H1 (cell line): ENCODE measurements around the gene NLRP7. TPM values are rescaled to one million over a fixed set of nuclear protein-coding genes. Genes with fewer than 3 reads are reported as not detected.
"Not testable (repeated sequence)": the region's sequence is repeated elsewhere in the genome, so short reads cannot be mapped to it uniquely, and the experiment has no call there.

Source experiments
- CTCF ChIA-PET: fragments of 300-600 bp; sonication (Branson Sonifier 250); formaldehyde crosslinking; loops from one replicate; lab custom pipeline; 2021; ENCODE audit not compliant: partially characterized antibody; lab: Charles Lee
- POLR2A ChIA-PET: fragments of 300-600 bp; sonication (Branson Sonifier 250); formaldehyde crosslinking; loops from one replicate; lab custom pipeline; 2021; ENCODE audit warnings: inconsistent platforms; ENCODE audit not compliant: partially characterized antibody; lab: Charles Lee
- DNase-seq, 2 experiments: peaks; one replicate each; pipeline versions ENCODE4 v3.0.0 to v3.0.0-alpha.2; 2010 to 2022; ENCODE audit warnings: low spot score in 2 of 2, low read depth in 1 of 2, mixed read lengths in 1 of 2
- FAIRE-seq: peaks from 2 replicates; lab custom pipeline; 2011; peaks lifted over from hg19 to GRCh38; lab: Jason Lieb, UNC
- H2AFZ ChIP-seq: 2 replicates; pipeline ENCODE4 v1.8.1; 2012; ENCODE audit warnings: low read length, inconsistent platforms
- H2AK5ac ChIP-seq: 2 replicates; pipeline ENCODE4 v1.6.1; 2013; ENCODE audit warnings: low read depth, low read length
- H2BK120ac ChIP-seq: replicated peaks from 2 replicates; pipeline ENCODE3; 2013; ENCODE audit warnings: low read depth, low read length, inconsistent platforms
- H2BK12ac ChIP-seq: 2 replicates; pipeline ENCODE4 v1.6.1; 2013; ENCODE audit warnings: low read depth, low read length
- H2BK15ac ChIP-seq: 2 replicates; pipeline ENCODE4 v1.6.1; 2013; ENCODE audit warnings: low read length
- H2BK20ac ChIP-seq: 2 replicates; pipeline ENCODE4 v1.6.1; 2013; ENCODE audit warnings: low read length
- H2BK5ac ChIP-seq: 2 replicates; pipeline ENCODE4 v1.6.1; 2013; ENCODE audit warnings: low read depth, low read length
- H3K14ac ChIP-seq: 2 replicates; pipeline ENCODE4 v1.6.1; 2013; ENCODE audit warnings: inconsistent platforms; ENCODE audit not compliant: insufficient read length
- H3K18ac ChIP-seq: 2 replicates; pipeline ENCODE4 v1.6.1; 2013; ENCODE audit warnings: low read length; ENCODE audit errors: extremely low read depth
- H3K23ac ChIP-seq: 2 replicates; pipeline ENCODE4 v1.6.1; 2013; ENCODE audit warnings: inconsistent platforms; ENCODE audit not compliant: insufficient read length
- H3K23me2 ChIP-seq: 2 replicates; pipeline ENCODE4 v1.6.1; 2013; ENCODE audit warnings: low read depth, low read length
- H3K27ac ChIP-seq: 2 replicates; pipeline ENCODE4 v1.6.1; 2011; ENCODE audit warnings: low read depth, low read length, inconsistent platforms
- H3K27me3 ChIP-seq, 4 experiments: replicated peaks in 1 of 4; 1 replicate in 1 of 4; 2 replicates in 3 of 4; pipeline versions ENCODE4 v1.6.1 to v1.8.1; 2011 to 2013; ENCODE audit warnings: low read length in 3 of 4, mild to moderate bottlenecking in 3 of 4, inconsistent platforms in 2 of 4, mixed read lengths in 2 of 4, moderate library complexity in 1 of 4; ENCODE audit not compliant: control insufficient read depth in 3 of 4, insufficient read depth in 3 of 4; ENCODE audit errors: extremely low read depth in 1 of 4
- H3K36me3 ChIP-seq, 4 experiments: 2 replicates each; pipeline versions ENCODE4 v1.6.1 to v1.8.1; 2011 to 2013; ENCODE audit warnings: mild to moderate bottlenecking in 4 of 4, low read length in 3 of 4, moderate library complexity in 2 of 4, control low read depth in 1 of 4, inconsistent platforms in 1 of 4; ENCODE audit not compliant: insufficient read depth in 4 of 4, control insufficient read depth in 2 of 4
- H3K4ac ChIP-seq: replicated peaks from 2 replicates; pipeline ENCODE3; 2013; ENCODE audit warnings: low read length, low read depth, mixed read lengths, inconsistent platforms; ENCODE audit not compliant: insufficient read length
- H3K4me1 ChIP-seq, 4 experiments: replicated peaks in 1 of 4; 1 replicate in 1 of 4; 2 replicates in 3 of 4; pipeline versions ENCODE4 v1.6.1 to v1.8.1; 2011 to 2013; ENCODE audit warnings: low read length in 3 of 4, inconsistent platforms in 2 of 4, mixed read lengths in 1 of 4; ENCODE audit not compliant: insufficient read depth in 4 of 4, control insufficient read depth in 3 of 4
- H3K4me2 ChIP-seq, 2 experiments: 2 replicates each; pipeline versions ENCODE4 v1.6.1 to v1.8.1; 2011 to 2013; ENCODE audit warnings: low read depth in 2 of 2, low read length in 2 of 2, control low read depth in 1 of 2, inconsistent platforms in 1 of 2, mild to moderate bottlenecking in 1 of 2; ENCODE audit not compliant: insufficient read depth in 1 of 2
- H3K4me3 ChIP-seq, 4 experiments: fragments of 200-600, 300-600 bp in 1 of 4; sonication (generic), shearing (Covaris generic), sonication (Bioruptor Twin) in 1 of 4; 2 replicates each; pipeline versions ENCODE4 v1.5.1 to v1.8.1; 2011 to 2016; ENCODE audit warnings: low read length in 4 of 4, low read depth in 3 of 4, control low read depth in 2 of 4, inconsistent platforms in 2 of 4, mild to moderate bottlenecking in 2 of 4, mixed read lengths in 1 of 4, moderate library complexity in 1 of 4; ENCODE audit not compliant: insufficient read depth in 2 of 4; ENCODE audit errors: extremely low read depth in 1 of 4
- H3K56ac ChIP-seq: replicated peaks from 2 replicates; pipeline ENCODE3; 2013; ENCODE audit warnings: low read depth, mild to moderate bottlenecking, mixed read lengths, low read length, inconsistent platforms; ENCODE audit not compliant: insufficient read length
- H3K79me1 ChIP-seq: 2 replicates; pipeline ENCODE4 v1.6.1; 2013; ENCODE audit warnings: low read depth, low read length, control low read depth
- H3K79me2 ChIP-seq, 2 experiments: 2 replicates each; pipeline versions ENCODE4 v1.6.1 to v1.8.1; 2012 to 2013; ENCODE audit warnings: low read length in 2 of 2, mild to moderate bottlenecking in 2 of 2, inconsistent platforms in 1 of 2; ENCODE audit not compliant: insufficient read depth in 2 of 2, control insufficient read depth in 1 of 2
- H3K9ac ChIP-seq, 4 experiments: replicated peaks in 1 of 4; 1 replicate in 1 of 4; 2 replicates in 3 of 4; pipeline versions ENCODE4 v1.6.1 to v1.8.1; 2011 to 2013; ENCODE audit warnings: low read depth in 3 of 4, low read length in 3 of 4, control low read depth in 2 of 4, mild to moderate bottlenecking in 2 of 4, moderate library complexity in 2 of 4, inconsistent platforms in 1 of 4; ENCODE audit errors: extremely low read depth in 1 of 4
- H3K9me3 ChIP-seq, 2 experiments: 2 replicates each; pipeline versions ENCODE4 v1.6.1 to v1.8.1; 2012 to 2013; ENCODE audit warnings: mild to moderate bottlenecking in 2 of 2, moderate library complexity in 2 of 2, control low read depth in 1 of 2, inconsistent platforms in 1 of 2, low read depth in 1 of 2, low read length in 1 of 2, mixed read lengths in 1 of 2; ENCODE audit not compliant: insufficient read depth in 2 of 2
- H4K20me1 ChIP-seq, 2 experiments: replicated peaks in 1 of 2; 2 replicates each; pipeline versions ENCODE3 to v1.8.1; 2011 to 2013; ENCODE audit warnings: inconsistent platforms in 2 of 2, low read length in 2 of 2, mild to moderate bottlenecking in 1 of 2; ENCODE audit not compliant: insufficient read depth in 2 of 2, control insufficient read depth in 1 of 2
- H4K5ac ChIP-seq: 2 replicates; pipeline ENCODE4 v1.6.1; 2013; ENCODE audit warnings: low read length, low read depth, mixed read lengths, inconsistent platforms; ENCODE audit not compliant: insufficient read length
- H4K8ac ChIP-seq: 2 replicates; pipeline ENCODE4 v1.8.0; 2013; ENCODE audit warnings: mild to moderate bottlenecking, moderate library complexity, low read length, inconsistent platforms; ENCODE audit not compliant: insufficient read depth; ENCODE audit errors: extremely low read depth
- H4K91ac ChIP-seq: replicated peaks from 2 replicates; pipeline ENCODE3; 2013; ENCODE audit warnings: low read length, mixed read lengths, inconsistent platforms; ENCODE audit not compliant: insufficient read length
- WGBS, 2 experiments: shearing (Covaris generic) in 1 of 2; methylation state at CpG; one replicate each; pipeline versions ENCODE4 v1.1.6 to v1.1.7; 2013 to 2015; ENCODE audit warnings: low lambda C conversion rate in 2 of 2, mixed read lengths in 2 of 2, inconsistent platforms in 1 of 2, low coverage in 1 of 2, missing lambda C conversion rate in 1 of 2; ENCODE audit not compliant: insufficient replicate concordance in 2 of 2, insufficient coverage in 1 of 2, insufficient read length in 1 of 2; ENCODE audit errors: extremely low coverage in 1 of 2, missing lambda C conversion rate in 1 of 2; 5-methylcytosine and 5-hydroxymethylcytosine counted together
- polyA plus RNA-seq, 7 experiments: library from polyadenylated mRNA; depleted of rRNA in 3 of 7; stranded (reverse) in 5 of 7; unstranded in 2 of 7; fragments of >200 nt in 5 of 7; fragments of 200-250 nt in 2 of 7; gene quantifications; 1 replicate in 5 of 7; 2 replicates in 1 of 7; 4 replicates in 1 of 7; pipeline versions ENCODE4 v1.2.1 to v1.2.3, GENCODE V29; 2011 to 2013; ENCODE audit warnings: missing spikeins in 2 of 7, mixed read lengths in 2 of 7
- total RNA-seq: library from RNA; stranded (reverse); fragmentation: NEBNext Ultra II Directional; extraction: Animal tissue kit (Norgen Biotek cat#: 25700); gene quantifications from 2 replicates; pipeline ENCODE4 v1.2.1, GENCODE V29; 2021

The NLRP7 gene
- total and polyA plus RNA-seq, 2 of the 8 experiments (the other 6 are each of a cell fraction or from before 2014, with no cell fraction given) = 0.91 to 1.2 TPM

DNA sequence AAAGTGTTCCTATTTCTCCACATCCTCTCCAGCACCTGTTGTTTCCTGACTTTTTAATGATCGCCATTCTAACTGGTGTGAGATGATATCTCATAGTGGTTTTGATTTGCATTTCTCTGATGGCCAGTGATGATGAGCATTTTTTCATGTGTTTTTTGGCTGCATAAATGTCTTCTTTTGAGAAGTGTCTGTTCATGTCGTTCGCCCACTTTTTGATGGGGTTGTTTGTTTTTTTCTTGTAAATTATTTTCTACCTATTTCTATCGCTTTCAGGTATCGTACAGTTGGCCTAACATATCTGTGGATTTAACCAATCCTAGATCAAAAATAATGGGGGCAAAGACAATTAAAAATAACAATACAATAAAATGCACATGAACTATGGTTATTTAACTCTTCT is 24.1 kb upstream of the NLRP7 start:
- H2BK120ac ChIP-seq, H3K9me3 ChIP-seq, H3K23me2 ChIP-seq, H4K8ac ChIP-seq, H4K5ac ChIP-seq, H3K27me3 ChIP-seq, H3K14ac ChIP-seq, H3K18ac ChIP-seq, H2AK5ac ChIP-seq, H4K91ac ChIP-seq, H3K36me3 ChIP-seq, H3K4ac ChIP-seq, H3K79me2 ChIP-seq, H3K79me1 ChIP-seq, FAIRE-seq, POLR2A ChIA-PET, H2BK5ac ChIP-seq, H3K23ac ChIP-seq, H3K9ac ChIP-seq, H3K27ac ChIP-seq, DNase-seq, H3K56ac ChIP-seq, H3K4me3 ChIP-seq, H2BK15ac ChIP-seq, H4K20me1 ChIP-seq, CTCF ChIA-PET, H2BK20ac ChIP-seq, H2AFZ ChIP-seq, H3K4me2 ChIP-seq, H3K4me1 ChIP-seq, H2BK12ac ChIP-seq: not testable (repeated sequence)
- WGBS, 2 experiments = 85% methylated on average over 4 of the region's 5 CpGs; no CpG with 5 or more reads in 1 of the 2 experiments
